ENCODE data around the gene VEGFD.

The VEGFD gene

GRCh38 chrX:15384304-15384703, at the start of gene VEGFD:
Gene VEGFD (minus strand): TSS chrX:15384413. CDS start chrX:15383946, 467 bp downstream.
- H3K4me3 ChIP-seq (ENCODE audit: low read depth, low read length), result no peak within 1 kb of the TSS
- no peak for TF ChIP-seq MYC (IDR thresholded peaks at IDR 0.05; ENCODE audit: low read depth, low read length)
- no peak for TF ChIP-seq POLR2A (IDR thresholded peaks at IDR 0.05; ENCODE audit: extremely low read depth, insufficient read length)
- TF ChIP-seq, protein P1, sequence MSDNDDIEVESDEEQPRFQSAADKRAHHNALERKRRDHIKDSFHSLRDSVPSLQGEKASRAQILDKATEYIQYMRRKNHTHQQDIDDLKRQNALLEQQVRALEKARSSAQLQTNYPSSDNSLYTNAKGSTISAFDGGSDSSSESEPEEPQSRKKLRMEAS (IDR thresholded peaks at IDR 0.05; ENCODE audit: low read depth, low read length), result no peak
- TF ChIP-seq, protein P2, sequence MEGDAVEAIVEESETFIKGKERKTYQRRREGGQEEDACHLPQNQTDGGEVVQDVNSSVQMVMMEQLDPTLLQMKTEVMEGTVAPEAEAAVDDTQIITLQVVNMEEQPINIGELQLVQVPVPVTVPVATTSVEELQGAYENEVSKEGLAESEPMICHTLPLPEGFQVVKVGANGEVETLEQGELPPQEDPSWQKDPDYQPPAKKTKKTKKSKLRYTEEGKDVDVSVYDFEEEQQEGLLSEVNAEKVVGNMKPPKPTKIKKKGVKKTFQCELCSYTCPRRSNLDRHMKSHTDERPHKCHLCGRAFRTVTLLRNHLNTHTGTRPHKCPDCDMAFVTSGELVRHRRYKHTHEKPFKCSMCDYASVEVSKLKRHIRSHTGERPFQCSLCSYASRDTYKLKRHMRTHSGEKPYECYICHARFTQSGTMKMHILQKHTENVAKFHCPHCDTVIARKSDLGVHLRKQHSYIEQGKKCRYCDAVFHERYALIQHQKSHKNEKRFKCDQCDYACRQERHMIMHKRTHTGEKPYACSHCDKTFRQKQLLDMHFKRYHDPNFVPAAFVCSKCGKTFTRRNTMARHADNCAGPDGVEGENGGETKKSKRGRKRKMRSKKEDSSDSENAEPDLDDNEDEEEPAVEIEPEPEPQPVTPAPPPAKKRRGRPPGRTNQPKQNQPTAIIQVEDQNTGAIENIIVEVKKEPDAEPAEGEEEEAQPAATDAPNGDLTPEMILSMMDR (IDR thresholded peaks at IDR 0.05; ENCODE audit: low read depth, low read length), result no peak
- no peak for DNase-seq (ENCODE audit: low read depth)

GRCh38 chrX:15430584-15430983, 46.4 kb upstream of the VEGFD start:
- TF ChIP-seq MYC (IDR thresholded peaks at IDR 0.05; ENCODE audit: low read depth, low read length) (no peak), POLR2A (IDR thresholded peaks at IDR 0.05; ENCODE audit: extremely low read depth, insufficient read length) (no peak)
- TF ChIP-seq, protein P2 (IDR thresholded peaks at IDR 0.05; ENCODE audit: low read depth, low read length), result no peak
- TF ChIP-seq, protein P1 (IDR thresholded peaks at IDR 0.05; ENCODE audit: low read depth, low read length), result no peak
- no peak overlapping the region for H3K4me3 ChIP-seq (ENCODE audit: low read depth, low read length)
- DNase-seq (ENCODE audit: low read depth), result no peak

DNA sequence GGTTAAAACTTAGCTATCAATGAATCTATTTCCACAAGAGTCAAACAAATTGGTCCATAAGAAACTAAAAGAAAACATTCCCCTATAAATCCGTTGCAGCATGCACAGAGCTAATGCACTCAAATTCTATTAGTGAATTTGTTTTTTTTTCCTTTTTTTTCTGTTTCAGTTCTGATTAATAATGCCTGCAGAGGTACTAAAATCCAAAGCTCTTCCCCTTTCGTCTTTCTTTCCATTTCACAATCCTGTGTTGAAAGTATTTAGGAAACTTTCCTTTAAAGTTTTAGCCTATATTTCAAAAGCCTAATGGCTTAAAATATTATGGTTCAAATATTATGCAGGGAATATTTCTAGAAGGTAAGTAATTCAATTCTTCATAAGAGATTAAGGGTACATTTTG, 45.9 kb upstream of the VEGFD start:
- no peak for DNase-seq (ENCODE audit: low read depth)
- TF ChIP-seq, protein P2 (IDR thresholded peaks at IDR 0.05; ENCODE audit: low read depth, low read length), result no peak
- no peak for TF ChIP-seq MYC (IDR thresholded peaks at IDR 0.05; ENCODE audit: low read depth, low read length)
- TF ChIP-seq POLR2A (IDR thresholded peaks at IDR 0.05; ENCODE audit: extremely low read depth, insufficient read length), result no peak
- TF ChIP-seq, protein P1 (IDR thresholded peaks at IDR 0.05; ENCODE audit: low read depth, low read length), result no peak

GRCh38 chrX:15425024-15425423, 40.8 kb upstream of the VEGFD start:
- TF ChIP-seq, protein P2 (IDR thresholded peaks at IDR 0.05; ENCODE audit: low read depth, low read length), result no peak
- no peak for TF ChIP-seq POLR2A (IDR thresholded peaks at IDR 0.05; ENCODE audit: extremely low read depth, insufficient read length)
- TF ChIP-seq, protein P1 (IDR thresholded peaks at IDR 0.05; ENCODE audit: low read depth, low read length), result no peak
- TF ChIP-seq MYC (IDR thresholded peaks at IDR 0.05; ENCODE audit: low read depth, low read length), result no peak
- no peak overlapping the region for H3K4me3 ChIP-seq (ENCODE audit: low read depth, low read length)
- no peak for DNase-seq (ENCODE audit: low read depth)

More for the DNA sequence above, 45.9 kb upstream of the VEGFD start:
- no peak overlapping the region for H3K4me3 ChIP-seq (ENCODE audit: low read depth, low read length)

DNA sequence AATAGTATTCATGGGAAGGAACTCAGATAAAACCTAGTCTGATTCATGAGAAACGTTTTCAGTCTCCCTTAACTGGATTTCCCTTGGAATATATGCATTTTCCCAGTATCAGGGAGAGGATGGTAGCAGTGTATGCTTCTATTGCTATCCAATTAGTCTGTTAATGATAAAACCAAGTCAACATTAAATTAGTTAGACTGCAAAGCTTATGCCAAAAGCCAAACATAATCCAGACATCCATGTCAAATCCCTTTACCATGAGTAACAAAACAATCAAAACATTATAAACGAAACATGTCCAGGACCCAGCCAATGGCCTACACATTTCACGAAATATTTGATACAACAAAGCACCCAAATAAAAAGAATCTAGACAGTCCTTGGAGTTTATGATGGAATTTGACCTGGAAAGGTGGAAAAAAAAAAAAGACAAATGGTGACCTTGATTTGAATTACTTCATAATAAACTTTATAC, 34.5 kb upstream of the VEGFD start:
- no peak for DNase-seq (ENCODE audit: low read depth)
- H3K4me3 ChIP-seq (ENCODE audit: low read depth, low read length), result no peak overlapping the region

More for the DNA sequence above, 34.5 kb upstream of the VEGFD start:
- TF ChIP-seq, protein P2 (IDR thresholded peaks at IDR 0.05; ENCODE audit: low read depth, low read length), result no peak
- TF ChIP-seq MYC (IDR thresholded peaks at IDR 0.05; ENCODE audit: low read depth, low read length), result no peak

All from NB4 (cell line).